Activated naive CD4-positive, alpha-beta T cell treated with anti-CD3 and anti-CD28 coated beads, Interleukin-2, amount 50 U/mL, for 24 hours (primary cell): ENCODE results near the gene CDC27.
A peak's percentile ranks its signal among the peaks of the same experiment; 100 is the strongest.
"Not testable (repeated sequence)": the region's sequence is repeated elsewhere in the genome, so short reads cannot be mapped to it uniquely, and the experiment has no call there.

Source experiments
- H3K27ac Mint-ChIP-seq: one replicate; pipeline ENCODE4 v1.8.0; 2021; ENCODE audit warnings: mild to moderate bottlenecking, mixed read lengths
- H3K27me3 Mint-ChIP-seq: one replicate; pipeline ENCODE4 v1.8.0; 2021; ENCODE audit warnings: mixed read lengths
- H3K36me3 Mint-ChIP-seq: one replicate; pipeline ENCODE4 v1.8.0; 2021; ENCODE audit warnings: mixed read lengths
- H3K4me1 Mint-ChIP-seq: one replicate; pipeline ENCODE4 v1.8.0; 2021; ENCODE audit warnings: mixed read lengths
- H3K4me3 Mint-ChIP-seq: one replicate; pipeline ENCODE4 v1.8.0; 2021; ENCODE audit warnings: mild to moderate bottlenecking, mixed read lengths
- H3K9me3 Mint-ChIP-seq: one replicate; pipeline ENCODE4 v1.8.0; 2021; ENCODE audit warnings: mixed read lengths

The CDC27 gene

DNA sequence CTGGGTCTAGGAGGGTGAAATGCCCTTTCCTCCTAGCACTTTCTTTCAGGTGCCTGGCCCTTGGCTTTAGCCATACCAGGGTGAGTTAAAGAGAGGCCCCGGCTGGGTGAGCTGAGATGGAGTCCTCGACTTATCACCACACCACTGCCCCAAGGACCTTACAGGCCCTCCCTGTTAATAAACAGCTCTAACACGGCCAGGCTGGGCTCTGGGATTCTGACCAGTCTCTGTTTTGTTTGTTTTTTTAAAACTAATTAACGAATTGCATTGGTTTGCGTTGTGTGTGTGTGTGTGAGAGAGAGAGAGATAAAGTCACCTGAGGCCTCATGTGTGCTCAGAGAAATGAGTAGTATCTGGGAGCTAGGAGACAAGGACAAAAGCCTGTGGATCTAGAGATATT, 34.4 kb upstream of the CDC27 start:
- H3K9me3 Mint-ChIP-seq = no peaks in the 10 kb centered on the region
- H3K4me3 Mint-ChIP-seq = no peak overlapping the region
- peaks cover 2% of the 10 kb centered on the region for H3K27me3 Mint-ChIP-seq
- H3K4me1 Mint-ChIP-seq = peaks cover 25% of the 10 kb centered on the region
- H3K27ac Mint-ChIP-seq = peak overlapping the region; percentile 24
- H3K36me3 Mint-ChIP-seq = no peaks in the 10 kb centered on the region

DNA sequence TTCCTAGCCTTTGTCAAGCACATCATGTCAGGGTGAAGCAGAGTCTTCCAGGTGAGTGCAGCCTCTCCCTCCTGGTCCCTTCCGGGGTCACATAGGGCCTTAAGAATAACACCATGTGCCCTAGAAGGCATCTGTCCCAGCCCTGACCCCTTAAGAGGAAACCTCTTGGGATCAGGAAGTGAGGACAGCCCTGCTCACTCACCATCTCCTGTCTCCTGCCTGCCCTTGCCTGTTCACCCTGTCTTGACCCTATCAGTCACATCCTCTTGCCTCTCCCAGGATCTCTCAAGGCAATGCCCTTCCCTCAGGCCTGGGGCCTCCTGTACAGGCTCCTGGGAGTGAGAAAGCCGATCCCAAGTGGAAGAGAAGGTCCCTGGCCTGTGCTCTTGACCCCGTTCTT, 33.9 kb upstream of the CDC27 start:
- Mint-ChIP-seq H3K36me3 (no peaks in the 10 kb centered on the region), H3K27ac (no peak overlapping the region), H3K9me3 (no peaks in the 10 kb centered on the region), H3K4me1 (peaks cover 26% of the 10 kb centered on the region), H3K27me3 (peaks cover 2% of the 10 kb centered on the region), H3K4me3 (no peak overlapping the region)

DNA sequence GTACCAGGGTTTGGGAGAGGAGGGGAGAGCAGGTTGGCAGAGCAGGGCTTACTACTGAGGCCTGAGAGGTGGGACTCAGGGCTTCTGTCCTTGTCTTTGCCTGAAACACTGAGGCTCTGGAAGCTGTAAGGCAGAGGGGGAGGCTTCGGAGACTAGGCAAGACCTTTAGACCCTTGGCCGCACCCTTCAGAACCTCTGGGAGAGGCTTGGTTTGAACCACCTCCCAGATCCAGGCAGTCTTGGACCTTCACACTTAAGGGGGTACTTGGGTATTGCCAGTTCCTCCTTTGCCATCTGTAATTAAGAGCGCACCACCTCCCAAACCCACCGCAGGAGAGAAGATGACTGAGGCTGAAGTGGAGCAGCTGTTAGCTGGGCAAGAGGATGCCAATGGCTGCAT, 33.0 kb upstream of the CDC27 start:
- no peaks in the 10 kb centered on the region for H3K9me3 Mint-ChIP-seq
- H3K4me3 Mint-ChIP-seq = no peak overlapping the region
- no peaks in the 10 kb centered on the region for H3K36me3 Mint-ChIP-seq
- H3K4me1 Mint-ChIP-seq = peaks cover 31% of the 10 kb centered on the region
- H3K27me3 Mint-ChIP-seq = peaks cover 2% of the 10 kb centered on the region
- H3K27ac Mint-ChIP-seq = no peak overlapping the region

DNA sequence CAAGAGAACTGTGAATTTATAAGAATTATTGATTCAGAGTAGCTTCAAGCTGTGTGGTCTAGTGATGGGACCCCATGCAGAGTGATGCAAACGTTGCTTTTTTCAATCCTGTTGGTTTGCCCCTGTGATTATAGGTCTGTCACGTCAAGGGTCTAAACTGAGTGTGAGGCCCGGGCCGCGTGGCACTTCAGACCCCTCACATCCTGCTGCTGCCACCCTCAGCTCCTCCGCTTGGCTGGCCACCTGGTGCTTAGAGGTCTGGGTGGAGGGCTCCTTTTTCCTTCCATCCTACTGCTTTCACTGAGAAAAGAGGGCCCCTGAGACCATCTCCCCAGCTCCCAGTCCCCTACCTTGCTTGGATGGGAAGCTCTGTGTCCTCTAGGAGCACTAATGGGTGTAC, 32.1 kb upstream of the CDC27 start:
- Mint-ChIP-seq H3K4me1 (peaks cover 35% of the 10 kb centered on the region), H3K4me3 (no peak overlapping the region), H3K27ac (no peak overlapping the region)

DNA sequence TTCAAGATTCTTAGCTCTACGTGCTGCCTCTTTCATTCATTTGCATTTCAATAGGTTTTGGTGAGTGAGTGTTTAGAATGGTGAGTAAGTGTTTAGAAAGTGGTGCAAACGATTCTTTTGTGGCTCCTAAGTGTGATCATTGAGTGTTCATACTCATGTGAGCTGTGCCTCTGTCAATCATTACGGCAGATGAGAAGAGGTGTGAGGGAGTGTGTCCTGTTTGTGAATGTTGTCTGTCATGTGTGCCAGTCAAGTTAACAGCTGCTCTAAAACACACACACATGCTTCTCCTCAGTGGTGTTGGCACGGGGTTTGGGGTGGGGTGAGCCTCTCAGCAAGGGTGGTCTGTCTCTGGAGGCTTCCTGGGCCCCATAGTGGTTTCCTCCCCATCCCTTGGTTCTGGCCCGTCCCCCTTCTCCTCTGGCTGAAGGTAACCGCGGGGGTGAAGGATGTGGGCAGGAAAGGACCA, 31.5 kb upstream of the CDC27 start:
- Mint-ChIP-seq H3K27ac (no peak overlapping the region), H3K4me3 (no peak overlapping the region), H3K9me3 (no peaks in the 10 kb centered on the region), H3K36me3 (no peaks in the 10 kb centered on the region), H3K4me1 (peaks cover 35% of the 10 kb centered on the region), H3K27me3 (peaks cover 2% of the 10 kb centered on the region)

More for the DNA sequence above, 32.1 kb upstream of the CDC27 start:
- Mint-ChIP-seq H3K36me3 (no peaks in the 10 kb centered on the region), H3K9me3 (no peaks in the 10 kb centered on the region), H3K27me3 (peaks cover 2% of the 10 kb centered on the region)

DNA sequence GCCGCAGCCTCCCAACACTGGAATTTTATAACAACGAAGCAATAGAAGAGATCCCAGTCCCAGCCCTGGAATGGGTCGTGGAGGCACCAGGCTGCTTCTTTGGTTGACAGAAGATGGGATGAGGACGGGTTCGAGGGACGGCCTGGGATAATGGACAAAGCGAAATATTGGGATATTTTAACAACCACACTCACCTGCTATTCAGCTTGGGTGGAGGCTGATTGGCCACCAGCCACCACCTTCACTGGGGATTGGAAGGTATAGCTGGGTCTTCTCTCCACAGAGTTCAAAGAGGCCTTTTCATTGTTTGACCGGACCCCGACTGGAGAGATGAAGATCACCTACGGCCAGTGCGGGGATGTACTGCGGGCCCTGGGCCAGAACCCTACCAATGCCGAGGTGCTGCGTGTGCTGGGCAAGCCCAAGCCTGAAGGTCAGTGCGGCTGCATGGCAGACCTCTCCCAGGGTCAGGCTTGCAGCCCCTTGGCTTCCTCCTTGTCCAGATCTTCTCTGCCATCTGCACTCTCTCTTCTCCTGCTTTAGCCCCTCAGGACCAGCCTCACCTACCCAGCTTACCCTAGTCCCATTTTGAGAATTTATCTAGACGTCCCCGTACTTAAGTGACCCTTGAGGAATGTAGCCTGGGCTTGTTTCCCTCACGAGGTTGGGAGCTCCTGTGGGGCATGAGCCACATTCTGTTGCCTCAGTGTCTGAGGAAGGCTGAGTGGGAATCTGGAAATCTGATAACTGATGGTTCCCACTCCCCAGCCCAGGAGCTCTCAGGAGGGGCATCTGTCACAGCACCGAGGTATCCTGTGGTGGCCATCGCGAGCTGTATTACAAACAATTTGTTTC, 30.8 kb upstream of the CDC27 start:
- no peak overlapping the region for H3K27ac Mint-ChIP-seq

DNA sequence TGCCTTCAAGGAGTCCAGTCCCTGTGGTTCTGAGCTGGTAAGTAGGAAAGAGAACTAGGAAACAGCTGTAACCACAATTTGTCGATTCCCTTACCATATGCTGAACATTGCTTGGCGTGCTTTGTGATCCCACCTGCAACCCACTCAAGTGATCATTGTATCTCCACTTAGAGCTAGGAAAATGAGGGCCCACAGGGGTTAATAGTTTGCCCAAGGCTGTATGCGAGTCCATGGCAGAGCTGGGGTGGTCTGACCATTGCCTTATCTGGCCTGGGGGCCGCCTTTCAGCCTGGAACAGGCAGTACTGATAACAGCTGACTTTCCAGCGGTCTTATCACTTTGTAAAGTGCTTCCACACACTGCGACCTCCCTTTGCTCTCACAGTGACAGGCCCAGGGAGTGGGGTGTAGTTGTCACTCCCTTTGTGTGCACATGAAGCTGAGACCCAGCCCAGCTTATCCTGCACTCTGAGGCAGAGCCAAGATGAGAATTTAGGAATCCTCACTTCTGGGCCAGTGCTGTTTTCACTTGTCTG, 29.9 kb upstream of the CDC27 start:
- Mint-ChIP-seq H3K4me1 (peaks cover 35% of the 10 kb centered on the region), H3K4me3 (no peak overlapping the region), H3K36me3 (no peaks in the 10 kb centered on the region), H3K27me3 (peaks cover 2% of the 10 kb centered on the region), H3K27ac (no peak overlapping the region), H3K9me3 (no peaks in the 10 kb centered on the region)

More for the DNA sequence above, 30.8 kb upstream of the CDC27 start:
- peaks cover 35% of the 10 kb centered on the region for H3K4me1 Mint-ChIP-seq
- peaks cover 2% of the 10 kb centered on the region for H3K27me3 Mint-ChIP-seq
- no peaks in the 10 kb centered on the region for H3K36me3 Mint-ChIP-seq
- no peaks in the 10 kb centered on the region for H3K9me3 Mint-ChIP-seq
- no peak overlapping the region for H3K4me3 Mint-ChIP-seq

DNA sequence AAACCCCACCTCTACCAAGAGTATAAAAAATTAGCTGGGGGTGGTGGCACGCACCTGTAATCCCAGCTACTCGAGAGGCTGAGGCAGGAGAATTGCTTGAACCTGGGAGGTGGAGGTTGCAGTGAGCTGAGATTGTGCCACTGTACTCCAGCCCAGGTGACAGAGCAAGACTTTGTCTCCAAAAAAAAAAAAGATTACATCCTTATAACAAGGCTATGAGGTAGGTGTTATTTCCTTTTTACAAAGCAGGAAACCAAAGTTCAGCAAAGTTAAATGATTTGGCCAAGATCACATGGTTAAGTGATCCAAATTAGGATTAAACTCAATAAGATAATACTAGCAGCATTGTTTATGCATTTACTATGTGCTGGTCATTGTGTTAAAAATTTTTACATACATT, 28.2 kb upstream of the CDC27 start:
- not testable (repeated sequence) for H3K27me3 Mint-ChIP-seq, H3K4me3 Mint-ChIP-seq, H3K27ac Mint-ChIP-seq, H3K36me3 Mint-ChIP-seq, H3K9me3 Mint-ChIP-seq
- H3K4me1 Mint-ChIP-seq = peaks cover 35% of the 10 kb centered on the region

DNA sequence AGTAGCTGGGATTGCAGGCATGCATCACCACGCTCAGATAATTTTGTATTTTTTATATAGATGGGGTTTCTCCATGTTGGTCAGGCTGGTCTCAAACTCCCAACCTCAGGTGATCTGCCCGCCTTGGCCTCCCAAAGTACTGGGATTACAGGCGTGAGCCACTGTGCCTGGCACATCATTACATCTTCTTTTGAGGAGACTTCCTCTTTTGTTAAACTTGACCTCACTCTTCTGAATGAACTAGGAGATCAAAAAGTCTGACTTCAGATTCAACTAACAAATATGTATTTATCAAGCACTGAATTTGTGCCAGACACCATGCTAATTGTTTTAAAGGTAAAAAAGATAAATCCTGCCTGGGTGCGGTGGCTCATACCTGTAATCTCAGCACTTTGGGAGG, 27.7 kb upstream of the CDC27 start:
- H3K4me3 Mint-ChIP-seq, H3K36me3 Mint-ChIP-seq, H3K9me3 Mint-ChIP-seq, H3K27me3 Mint-ChIP-seq: not testable (repeated sequence)
- Mint-ChIP-seq H3K27ac (peak overlapping the region; percentile 30), H3K4me1 (peaks cover 35% of the 10 kb centered on the region)

DNA sequence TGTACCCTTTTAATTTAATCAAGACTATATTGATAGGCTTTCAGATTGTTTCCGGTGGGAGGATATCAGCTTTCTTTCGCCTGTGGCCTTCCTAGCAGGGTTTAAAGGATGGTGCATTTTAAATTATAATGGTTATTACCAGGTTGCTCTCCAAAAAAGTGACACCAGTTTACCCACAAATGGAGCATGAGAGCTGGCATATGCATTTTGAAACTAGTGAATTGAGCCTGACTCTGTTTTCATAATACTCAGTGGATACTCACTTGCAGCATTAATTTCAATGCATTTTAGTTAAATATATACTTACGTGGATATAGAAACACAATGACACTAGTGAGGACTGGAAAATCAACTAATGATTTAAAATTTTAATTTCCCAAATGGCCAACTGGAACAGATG, 25.8 kb upstream of the CDC27 start:
- Mint-ChIP-seq H3K27ac (no peak overlapping the region), H3K9me3 (no peaks in the 10 kb centered on the region), H3K27me3 (no peaks in the 10 kb centered on the region), H3K4me3 (no peak overlapping the region), H3K36me3 (no peaks in the 10 kb centered on the region), H3K4me1 (peaks cover 21% of the 10 kb centered on the region)

DNA sequence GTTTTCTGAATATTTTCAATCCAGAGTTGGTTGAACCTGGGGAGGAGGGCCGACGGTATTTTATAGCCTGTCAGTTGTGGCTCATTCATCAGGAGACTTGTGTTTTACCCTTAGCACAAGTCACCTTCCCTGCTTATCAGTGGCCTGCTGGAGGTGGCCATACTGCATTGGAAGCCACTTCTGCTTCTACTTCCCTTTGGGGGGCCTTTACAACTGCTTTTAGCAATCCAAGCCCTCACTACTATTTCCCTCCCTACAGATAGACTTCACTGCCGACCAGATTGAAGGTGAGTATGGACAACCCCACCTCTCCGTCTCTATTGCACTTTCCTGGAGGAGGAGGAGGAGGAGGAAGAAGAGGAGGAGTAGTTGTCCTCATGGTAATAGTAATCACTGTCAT, 24.4 kb upstream of the CDC27 start:
- Mint-ChIP-seq H3K4me3 (no peak overlapping the region), H3K36me3 (no peaks in the 10 kb centered on the region), H3K4me1 (peaks cover 10% of the 10 kb centered on the region), H3K27ac (no peak overlapping the region), H3K9me3 (no peaks in the 10 kb centered on the region), H3K27me3 (no peaks in the 10 kb centered on the region)

DNA sequence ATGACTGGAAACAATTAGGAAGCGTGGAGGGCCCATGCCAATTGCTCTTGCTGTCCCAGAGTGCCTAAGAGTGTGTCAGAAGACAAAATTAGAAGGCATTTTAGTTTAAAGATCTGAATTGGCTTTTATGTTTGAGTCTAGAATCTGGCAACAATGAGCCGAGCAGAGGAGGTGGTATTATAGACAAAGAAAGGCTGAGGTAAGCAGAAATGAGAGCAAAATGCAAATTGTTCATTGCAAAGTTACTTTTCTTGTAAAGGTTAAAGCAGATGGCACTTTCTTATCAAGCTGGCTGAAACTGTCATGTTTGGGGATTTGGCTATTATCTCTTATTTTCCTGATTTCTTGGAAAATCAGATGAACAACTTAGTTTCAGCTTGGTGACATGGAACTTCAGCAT, 23.4 kb upstream of the CDC27 start:
- peaks cover 14% of the 10 kb centered on the region for H3K4me1 Mint-ChIP-seq
- no peaks in the 10 kb centered on the region for H3K9me3 Mint-ChIP-seq
- no peaks in the 10 kb centered on the region for H3K27me3 Mint-ChIP-seq
- H3K36me3 Mint-ChIP-seq = no peaks in the 10 kb centered on the region
- H3K27ac Mint-ChIP-seq = peak overlapping the region; percentile 19
- H3K4me3 Mint-ChIP-seq = no peak overlapping the region

DNA sequence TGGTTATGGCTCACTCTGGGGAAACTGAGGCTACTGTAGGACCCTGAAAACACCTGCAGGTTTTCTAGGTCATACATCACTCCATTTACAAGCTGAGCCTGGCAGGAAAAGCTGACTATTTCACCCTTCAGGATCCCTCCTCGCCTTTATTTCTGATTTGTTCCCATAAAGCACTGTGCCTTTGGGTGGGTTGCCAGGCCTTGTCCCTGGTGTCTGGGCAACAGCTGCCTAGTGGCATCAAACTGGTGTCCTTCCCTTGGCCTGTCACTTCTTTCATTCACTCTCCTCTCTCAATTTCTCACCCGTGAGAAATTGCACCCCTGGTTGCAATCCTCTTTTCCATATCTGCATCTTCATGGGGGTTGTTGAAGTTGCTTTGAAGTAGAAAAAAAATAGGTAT, 21.7 kb upstream of the CDC27 start:
- Mint-ChIP-seq H3K4me3 (no peak overlapping the region), H3K27me3 (no peaks in the 10 kb centered on the region), H3K4me1 (peaks cover 22% of the 10 kb centered on the region), H3K27ac (no peak overlapping the region), H3K36me3 (no peaks in the 10 kb centered on the region), H3K9me3 (no peaks in the 10 kb centered on the region)

DNA sequence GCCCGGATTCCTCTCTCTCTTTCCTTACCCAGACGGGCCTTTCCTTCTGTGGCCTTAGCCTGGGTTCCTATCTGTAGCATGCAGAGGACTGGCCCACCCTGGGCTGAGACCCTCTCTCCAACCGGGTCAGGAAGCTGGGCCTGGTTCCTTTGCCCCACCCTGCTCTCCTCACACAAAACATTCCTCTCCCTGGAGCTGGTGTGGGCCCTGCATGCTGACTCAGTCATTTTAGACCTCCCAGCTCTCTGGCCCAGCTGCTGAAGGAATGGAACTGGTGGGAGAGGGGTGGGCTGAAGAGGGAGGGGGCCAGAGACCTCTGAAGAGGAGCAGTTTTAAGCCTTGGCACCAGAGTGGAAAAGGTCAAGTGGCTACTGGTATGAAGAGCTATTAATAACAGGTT, 21.0 kb upstream of the CDC27 start:
- H3K4me3 Mint-ChIP-seq = no peak overlapping the region
- H3K4me1 Mint-ChIP-seq = peaks cover 29% of the 10 kb centered on the region
- H3K27me3 Mint-ChIP-seq = no peaks in the 10 kb centered on the region
- no peaks in the 10 kb centered on the region for H3K9me3 Mint-ChIP-seq
- H3K36me3 Mint-ChIP-seq = no peaks in the 10 kb centered on the region
- no peak overlapping the region for H3K27ac Mint-ChIP-seq

DNA sequence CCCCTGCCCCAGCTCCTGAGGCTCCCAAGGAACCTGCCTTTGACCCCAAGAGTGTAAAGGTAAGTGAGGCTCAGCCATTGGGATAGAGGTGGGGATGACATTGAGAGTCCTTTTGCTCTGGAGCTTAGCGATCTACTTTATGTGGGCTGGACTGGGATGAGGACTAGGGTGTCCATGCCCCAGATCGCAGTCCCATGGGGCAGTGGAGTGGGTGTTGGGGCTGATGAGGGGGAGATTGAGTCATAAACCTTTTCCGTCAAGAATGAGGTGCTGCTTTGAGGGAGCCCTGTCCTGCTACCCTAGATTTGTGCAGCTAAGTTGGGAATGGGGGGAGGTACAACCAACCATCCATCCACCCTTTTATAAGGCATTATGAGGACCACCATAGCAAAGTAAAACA, 20.4 kb upstream of the CDC27 start:
- Mint-ChIP-seq H3K4me1 (peaks cover 35% of the 10 kb centered on the region), H3K27me3 (no peaks in the 10 kb centered on the region), H3K4me3 (no peak overlapping the region), H3K9me3 (no peaks in the 10 kb centered on the region), H3K36me3 (no peaks in the 10 kb centered on the region), H3K27ac (no peak overlapping the region)

DNA sequence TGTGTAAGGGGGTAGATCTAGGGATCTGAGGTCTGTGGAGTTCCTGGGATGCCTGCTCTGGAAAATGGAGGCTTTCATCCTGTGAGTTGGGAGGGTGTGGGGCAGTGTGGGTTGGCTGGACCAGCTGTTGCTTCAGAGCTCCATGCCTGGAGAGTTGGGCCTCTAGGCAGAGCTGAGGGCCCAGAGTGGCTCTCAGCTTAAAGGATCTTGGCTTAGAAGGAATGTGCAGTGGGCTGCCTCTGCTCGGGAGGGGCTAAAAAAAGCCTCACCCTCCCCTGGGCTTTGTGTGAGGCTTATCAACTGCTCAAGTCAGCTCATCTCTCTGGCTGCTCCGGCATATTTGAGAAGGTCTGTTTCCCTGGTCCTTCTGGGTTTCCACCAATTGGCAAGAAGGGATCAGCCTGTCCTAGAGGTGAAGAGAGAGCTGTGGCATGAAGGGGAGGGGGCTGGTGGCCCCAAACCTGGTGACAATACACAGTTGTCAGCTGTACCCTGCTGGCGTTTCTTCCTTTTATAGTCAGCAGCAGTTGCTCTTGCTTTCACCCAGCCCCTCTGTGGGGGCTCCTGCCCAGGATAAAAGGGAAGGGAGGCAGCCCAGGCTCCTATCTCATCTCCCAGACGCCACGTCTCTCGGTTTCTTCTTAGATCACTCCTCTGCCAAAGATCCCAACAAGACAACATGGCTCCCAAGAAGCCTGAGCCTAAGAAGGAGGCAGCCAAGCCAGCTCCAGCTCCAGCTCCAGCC, 19.8 kb upstream of the CDC27 start, which contains the start of gene MYL4:
Gene MYL4, plus strand, starts transcription at position 605 of the 745 bp plus-strand sequence. Its CDS starts 75 bp downstream, at position 680.
- Mint-ChIP-seq H3K4me3 (no peak within 1 kb of the TSS), H3K9me3 (no peaks in the 10 kb centered on the region), H3K27me3 (no peaks in the 10 kb centered on the region), H3K4me1 (peaks cover 40% of the 10 kb centered on the region), H3K36me3 (no peaks in the 10 kb centered on the region), H3K27ac (no peak within 1 kb of the TSS)
